ENCODE measurements around the gene MYH1.
"Not testable (repeated sequence)": the region's sequence is repeated elsewhere in the genome, so short reads cannot be mapped to it uniquely, and the experiment has no call there.

Gene MYH1

GRCh38 chr17:10549096-10549842, 30.9 kb upstream of the MYH1 start, which contains the start of gene MYH2:
Gene MYH2 (minus strand): TSS chr17:10549658. CDS start chr17:10547920, 1,738 bp downstream.
- POLR2A ChIA-PET (ENCODE audit: low non-redundant PET): no interaction called here
- no peak for TF ChIP-seq CTCF (conservative IDR thresholded peaks at IDR 0.05; ENCODE audit: low read depth)
- no peak for DNase-seq (ENCODE audit: low spot score)
- no peak within 1 kb of the TSS for H3K27ac ChIP-seq
- CTCF ChIA-PET: interaction anchor here (0.6 kb wide), 1 partner anchor 34 kb away, joined by 3 read pairs; no protein-coding TSS in a partner anchor

GRCh38 chr17:10547351-10547750, 29.0 kb upstream of the MYH1 start:
- no peak overlapping the region for H3K27ac ChIP-seq
- no peak for DNase-seq (ENCODE audit: low spot score)
- POLR2A ChIA-PET (ENCODE audit: low non-redundant PET): no interaction called here
- TF ChIP-seq CTCF (conservative IDR thresholded peaks at IDR 0.05; ENCODE audit: low read depth): no peak
- CTCF ChIA-PET: interaction anchor here (0.7 kb wide), 1 partner anchor 1420 kb away, joined by 3 read pairs; no protein-coding TSS in a partner anchor

- CTCF ChIA-PET; POLR2A ChIA-PET (ENCODE audit: low non-redundant PET): not testable (repeated sequence)
These were observed 25.1 kb upstream of the MYH1 start for GRCh38 chr17:10543486-10543885.

GRCh38 chr17:10541179-10541578, 22.8 kb upstream of the MYH1 start:
- DNase-seq (ENCODE audit: low spot score); CTCF ChIA-PET; POLR2A ChIA-PET (ENCODE audit: low non-redundant PET); H3K27ac ChIP-seq: not testable (repeated sequence)

More at GRCh38 chr17:10543486-10543885, 25.1 kb upstream of the MYH1 start:
- peak; percentile 9 for DNase-seq (ENCODE audit: low spot score)
- not testable (repeated sequence) for H3K27ac ChIP-seq

GRCh38 chr17:10532026-10532425, 13.7 kb upstream of the MYH1 start:
- DNase-seq (ENCODE audit: low spot score): no peak
- H3K27ac ChIP-seq: no peak overlapping the region
- CTCF ChIA-PET: interaction anchor here (0.5 kb wide), 1 partner anchor 51 kb away, joined by 3 read pairs; no protein-coding TSS in a partner anchor
- TF ChIP-seq CTCF (conservative IDR thresholded peaks at IDR 0.05; ENCODE audit: low read depth): no peak
- POLR2A ChIA-PET (ENCODE audit: low non-redundant PET): no interaction called here

- no peak for TF ChIP-seq CTCF (conservative IDR thresholded peaks at IDR 0.05; ENCODE audit: low read depth)
- H3K27ac ChIP-seq: no peak overlapping the region
- DNase-seq (ENCODE audit: low spot score): no peak
- ChIA-PET POLR2A (ENCODE audit: low non-redundant PET) (no interaction called here), CTCF (no interaction called here)
These were observed 9.1 kb upstream of the MYH1 start for GRCh38 chr17:10527419-10527818.

GRCh38 chr17:10526517-10526916, 8.2 kb upstream of the MYH1 start:
- no peak overlapping the region for H3K27ac ChIP-seq
- CTCF ChIA-PET: no interaction called here
- DNase-seq (ENCODE audit: low spot score): no peak
- POLR2A ChIA-PET (ENCODE audit: low non-redundant PET): no interaction called here
- no peak for TF ChIP-seq CTCF (conservative IDR thresholded peaks at IDR 0.05; ENCODE audit: low read depth)

Data from RWPE1 (cell line).